ENCODE data around the gene SCT. TPM values are rescaled to one million over a fixed set of nuclear protein-coding genes. Genes with fewer than 3 reads are reported as not detected.

SCT gene
- total RNA-seq, 1 experiment from 2014 or later: not detected

GRCh38 chr11:606245-606644 is 20.7 kb downstream of the SCT start:
- Mint-ChIP-seq H3K36me3 (ENCODE audit: insufficient read depth, unreplicated experiment) (peaks cover 77% of the 10 kb centered on the region), H3K4me1 (ENCODE audit: low read depth, unreplicated experiment) (no peaks in the 10 kb centered on the region), H3K27ac (ENCODE audit: unreplicated experiment) (no peak overlapping the region), H3K9me3 (ENCODE audit: low read depth, unreplicated experiment) (no peaks in the 10 kb centered on the region), H3K27me3 (ENCODE audit: unreplicated experiment) (no peaks in the 10 kb centered on the region), H3K4me3 (ENCODE audit: low read depth, unreplicated experiment) (no peak overlapping the region)
- CTCF ChIA-PET: no interaction called here
- DNase-seq: no peak
- TF ChIP-seq, protein P1, sequence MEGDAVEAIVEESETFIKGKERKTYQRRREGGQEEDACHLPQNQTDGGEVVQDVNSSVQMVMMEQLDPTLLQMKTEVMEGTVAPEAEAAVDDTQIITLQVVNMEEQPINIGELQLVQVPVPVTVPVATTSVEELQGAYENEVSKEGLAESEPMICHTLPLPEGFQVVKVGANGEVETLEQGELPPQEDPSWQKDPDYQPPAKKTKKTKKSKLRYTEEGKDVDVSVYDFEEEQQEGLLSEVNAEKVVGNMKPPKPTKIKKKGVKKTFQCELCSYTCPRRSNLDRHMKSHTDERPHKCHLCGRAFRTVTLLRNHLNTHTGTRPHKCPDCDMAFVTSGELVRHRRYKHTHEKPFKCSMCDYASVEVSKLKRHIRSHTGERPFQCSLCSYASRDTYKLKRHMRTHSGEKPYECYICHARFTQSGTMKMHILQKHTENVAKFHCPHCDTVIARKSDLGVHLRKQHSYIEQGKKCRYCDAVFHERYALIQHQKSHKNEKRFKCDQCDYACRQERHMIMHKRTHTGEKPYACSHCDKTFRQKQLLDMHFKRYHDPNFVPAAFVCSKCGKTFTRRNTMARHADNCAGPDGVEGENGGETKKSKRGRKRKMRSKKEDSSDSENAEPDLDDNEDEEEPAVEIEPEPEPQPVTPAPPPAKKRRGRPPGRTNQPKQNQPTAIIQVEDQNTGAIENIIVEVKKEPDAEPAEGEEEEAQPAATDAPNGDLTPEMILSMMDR (IDR thresholded peaks at IDR 0.05; ENCODE audit: unreplicated experiment): no peak
- intact Hi-C loops (cut with micrococcal nuclease; ENCODE audit: unreplicated experiment): no loop called here
- BruUV-seq (replicated peaks): no TSS peak

- Mint-ChIP-seq H3K27me3 (ENCODE audit: unreplicated experiment) (no peaks in the 10 kb centered on the region), H3K4me3 (ENCODE audit: low read depth, unreplicated experiment) (no peak overlapping the region), H3K27ac (ENCODE audit: unreplicated experiment) (no peak overlapping the region), H3K4me1 (ENCODE audit: low read depth, unreplicated experiment) (no peaks in the 10 kb centered on the region), H3K36me3 (ENCODE audit: insufficient read depth, unreplicated experiment) (peaks cover 77% of the 10 kb centered on the region), H3K9me3 (ENCODE audit: low read depth, unreplicated experiment) (no peaks in the 10 kb centered on the region)
- no peak for DNase-seq
- TF ChIP-seq, protein P1 (IDR thresholded peaks at IDR 0.05; ENCODE audit: unreplicated experiment): no peak
- CTCF ChIA-PET: interaction anchor here (0.9 kb wide), 1 partner anchor 10 kb away, joined by 4 read pairs; the partner anchor contains the start of gene IRF7
- intact Hi-C loops (cut with micrococcal nuclease; ENCODE audit: unreplicated experiment): no loop called here
- no TSS peak for BruUV-seq (replicated peaks)
These were observed 21.5 kb downstream of the SCT start for GRCh38 chr11:605286-606129.

GRCh38 chr11:603154-603553 is 23.8 kb downstream of the SCT start:
- no peak overlapping the region for H3K4me3 Mint-ChIP-seq (ENCODE audit: low read depth, unreplicated experiment)
- H3K9me3 Mint-ChIP-seq (ENCODE audit: low read depth, unreplicated experiment): no peaks in the 10 kb centered on the region
- CTCF ChIA-PET: no interaction called here
- H3K36me3 Mint-ChIP-seq (ENCODE audit: insufficient read depth, unreplicated experiment): peaks cover 75% of the 10 kb centered on the region
- no peak for DNase-seq
- no peak overlapping the region for H3K27ac Mint-ChIP-seq (ENCODE audit: unreplicated experiment)
- H3K27me3 Mint-ChIP-seq (ENCODE audit: unreplicated experiment): no peaks in the 10 kb centered on the region
- TF ChIP-seq, protein P1 (IDR thresholded peaks at IDR 0.05; ENCODE audit: unreplicated experiment): no peak
- BruUV-seq (replicated peaks): no TSS peak
- no peaks in the 10 kb centered on the region for H3K4me1 Mint-ChIP-seq (ENCODE audit: low read depth, unreplicated experiment)
- intact Hi-C loops (cut with micrococcal nuclease; ENCODE audit: unreplicated experiment): no loop called here

GRCh38 chr11:601573-602245 is 25.3 kb downstream of the SCT start:
- BruUV-seq (replicated peaks): no TSS peak
- intact Hi-C loops (cut with micrococcal nuclease; ENCODE audit: unreplicated experiment): no loop called here

More at GRCh38 chr11:601573-602245, 25.3 kb downstream of the SCT start:
- Mint-ChIP-seq H3K27ac (ENCODE audit: unreplicated experiment) (no peak overlapping the region), H3K4me1 (ENCODE audit: low read depth, unreplicated experiment) (no peaks in the 10 kb centered on the region), H3K27me3 (ENCODE audit: unreplicated experiment) (no peaks in the 10 kb centered on the region), H3K9me3 (ENCODE audit: low read depth, unreplicated experiment) (no peaks in the 10 kb centered on the region), H3K4me3 (ENCODE audit: low read depth, unreplicated experiment) (no peak overlapping the region), H3K36me3 (ENCODE audit: insufficient read depth, unreplicated experiment) (peaks cover 72% of the 10 kb centered on the region)
- no peak for DNase-seq
- TF ChIP-seq, protein P1 (IDR thresholded peaks at IDR 0.05; ENCODE audit: unreplicated experiment): no peak
- CTCF ChIA-PET: interaction anchor here (0.6 kb wide), 1 partner anchor 21 kb away, joined by 3 read pairs; no protein-coding TSS in a partner anchor

Data from Calu3 (cell line).